ENCODE measurements around the gene IGSF6.

DNA sequence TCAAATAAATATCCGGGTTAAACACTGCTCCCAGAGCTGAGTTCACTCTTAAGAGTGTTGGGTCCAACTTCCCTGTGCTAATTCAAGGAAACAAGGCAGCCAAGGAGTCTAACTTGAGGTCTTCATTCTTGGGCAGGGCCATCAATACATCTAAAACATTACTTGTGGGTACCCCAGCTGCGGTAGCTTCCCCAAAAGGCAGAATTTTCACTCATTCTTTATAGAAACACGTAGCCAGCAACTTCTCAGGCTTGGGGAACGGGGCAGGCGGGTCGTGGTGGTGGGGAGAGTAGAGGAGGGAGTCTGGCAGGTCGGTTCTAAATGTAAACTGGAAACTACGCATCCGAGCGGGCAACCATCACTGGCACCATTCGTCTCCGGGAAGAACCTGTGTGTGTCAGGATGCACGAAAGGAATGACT is 53.7 kb downstream of the IGSF6 start:
- TF ChIP-seq, protein P1, sequence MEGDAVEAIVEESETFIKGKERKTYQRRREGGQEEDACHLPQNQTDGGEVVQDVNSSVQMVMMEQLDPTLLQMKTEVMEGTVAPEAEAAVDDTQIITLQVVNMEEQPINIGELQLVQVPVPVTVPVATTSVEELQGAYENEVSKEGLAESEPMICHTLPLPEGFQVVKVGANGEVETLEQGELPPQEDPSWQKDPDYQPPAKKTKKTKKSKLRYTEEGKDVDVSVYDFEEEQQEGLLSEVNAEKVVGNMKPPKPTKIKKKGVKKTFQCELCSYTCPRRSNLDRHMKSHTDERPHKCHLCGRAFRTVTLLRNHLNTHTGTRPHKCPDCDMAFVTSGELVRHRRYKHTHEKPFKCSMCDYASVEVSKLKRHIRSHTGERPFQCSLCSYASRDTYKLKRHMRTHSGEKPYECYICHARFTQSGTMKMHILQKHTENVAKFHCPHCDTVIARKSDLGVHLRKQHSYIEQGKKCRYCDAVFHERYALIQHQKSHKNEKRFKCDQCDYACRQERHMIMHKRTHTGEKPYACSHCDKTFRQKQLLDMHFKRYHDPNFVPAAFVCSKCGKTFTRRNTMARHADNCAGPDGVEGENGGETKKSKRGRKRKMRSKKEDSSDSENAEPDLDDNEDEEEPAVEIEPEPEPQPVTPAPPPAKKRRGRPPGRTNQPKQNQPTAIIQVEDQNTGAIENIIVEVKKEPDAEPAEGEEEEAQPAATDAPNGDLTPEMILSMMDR (conservative IDR thresholded peaks at IDR 0.05; ENCODE audit: low read depth, low read length) = no peak
- TF ChIP-seq BHLHE40 (IDR thresholded peaks at IDR 0.05; ENCODE audit: low read depth, low read length) (no peak), CEBPB (IDR thresholded peaks at IDR 0.05; ENCODE audit: low read depth, low read length) (no peak), MAZ (IDR thresholded peaks at IDR 0.05; ENCODE audit: borderline replicate concordance, low read depth, low read length) (no peak), FOS (IDR thresholded peaks at IDR 0.05; ENCODE audit: low read depth, low read length) (no peak), MAFK (IDR thresholded peaks at IDR 0.05; ENCODE audit: low read depth, low read length) (no peak), RFX5 (IDR thresholded peaks at IDR 0.05; ENCODE audit: low read depth, low read length) (no peak), POLR2A (IDR thresholded peaks at IDR 0.05; ENCODE audit: low read depth, low read length) (no peak)
- TF ChIP-seq, protein P2, sequence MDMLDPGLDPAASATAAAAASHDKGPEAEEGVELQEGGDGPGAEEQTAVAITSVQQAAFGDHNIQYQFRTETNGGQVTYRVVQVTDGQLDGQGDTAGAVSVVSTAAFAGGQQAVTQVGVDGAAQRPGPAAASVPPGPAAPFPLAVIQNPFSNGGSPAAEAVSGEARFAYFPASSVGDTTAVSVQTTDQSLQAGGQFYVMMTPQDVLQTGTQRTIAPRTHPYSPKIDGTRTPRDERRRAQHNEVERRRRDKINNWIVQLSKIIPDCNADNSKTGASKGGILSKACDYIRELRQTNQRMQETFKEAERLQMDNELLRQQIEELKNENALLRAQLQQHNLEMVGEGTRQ (IDR thresholded peaks at IDR 0.05; ENCODE audit: low read depth, low read length) = no peak

Measured in IMR-90 (cell line).